K562 (cell line): Measurements from ENCODE around the gene IMPG1. TPM values are rescaled to one million over a fixed set of nuclear protein-coding genes. Genes with fewer than 3 reads are reported as not detected.

Experiments used
- ATAC-seq: fragments of 200-7000 bp; cut with Tn5 transposase; 3 replicates; pipeline ENCODE4 v1.9.1; 2020; ENCODE audit warnings: moderate library complexity
- BruUV-seq: library from RNA; stranded (reverse); fragments of 400-500 nt; replicated peaks from 2 replicates; lab custom pipeline; 2021; lab: Mats Ljungman, UMichigan
- CTCF ChIA-PET: fragments of 300-600 bp; formaldehyde crosslinking; extraction: SDS; loops from one replicate; lab custom pipeline; 2021; ENCODE audit warnings: low intra/inter-chr PET ratio; lab: Yijun Ruan, JAX
- POLR2A ChIA-PET: fragments of 300-600, 350-650 bp; sonication (Branson Sonifier 250); formaldehyde crosslinking; extraction: SDS; loops from one replicate; lab custom pipeline; 2021; ENCODE audit warnings: antibody characterized with exemption, inconsistent platforms; lab: Yijun Ruan, JAX
- DNase-seq, 4 experiments: peaks; one replicate each; pipeline versions ENCODE4 v3.0.0 to v3.0.0-alpha.2; 2011 to 2018; ENCODE audit warnings: low spot score in 3 of 4, mixed read lengths in 3 of 4; ENCODE audit errors: extremely low read depth in 1 of 4
- FAIRE-seq: peaks from 2 replicates; lab custom pipeline; 2011; peaks lifted over from hg19 to GRCh38; lab: Jason Lieb, UNC
- H2AFZ ChIP-seq: 2 replicates; pipeline ENCODE4 v1.6.0; 2011; ENCODE audit warnings: low read depth, low read length, control low read depth, inconsistent platforms
- H3K27ac ChIP-seq: fragments of 200-600 bp; 3 replicates; pipeline ENCODE4 v1.8.0; 2011; ENCODE audit warnings: low read depth, mild to moderate bottlenecking, control low read depth, inconsistent platforms, low read length, moderate library complexity, mixed read lengths; ENCODE audit errors: extremely low read depth
- H3K27me3 ChIP-seq, 2 experiments: fragments of 300-600 bp in 1 of 2; 2 replicates in 1 of 2; 3 replicates in 1 of 2; pipeline versions ENCODE4 v1.6.0 to v1.8.0; 2011; ENCODE audit warnings: inconsistent platforms in 2 of 2, low read length in 2 of 2, mild to moderate bottlenecking in 1 of 2, mixed read lengths in 1 of 2, moderate library complexity in 1 of 2; ENCODE audit not compliant: control insufficient read depth in 2 of 2, insufficient read depth in 2 of 2
- H3K36me3 ChIP-seq: fragments of 300-600 bp; 3 replicates; pipeline ENCODE4 v1.8.0; 2011; ENCODE audit warnings: mild to moderate bottlenecking, low read length, inconsistent platforms; ENCODE audit not compliant: control insufficient read depth, insufficient read depth
- H3K4me1 ChIP-seq, 2 experiments: fragments of 200-600 bp in 1 of 2; replicated peaks in 1 of 2; 2 replicates in 1 of 2; 3 replicates in 1 of 2; pipeline versions ENCODE4 v1.5.1 to v1.8.0; 2011; ENCODE audit warnings: inconsistent platforms in 2 of 2, low read length in 2 of 2, mild to moderate bottlenecking in 1 of 2, mixed read lengths in 1 of 2, moderate library complexity in 1 of 2; ENCODE audit not compliant: control insufficient read depth in 2 of 2, insufficient read depth in 2 of 2
- H3K4me2 ChIP-seq: 2 replicates; pipeline ENCODE4 v1.6.1; 2011; ENCODE audit warnings: low read length, control low read depth, inconsistent platforms, mixed read lengths; ENCODE audit not compliant: insufficient read depth
- H3K4me3 ChIP-seq: fragments of 200-600 bp; sonication (generic), shearing (Covaris generic); 2 replicates; pipeline ENCODE4 v1.5.1; 2016; ENCODE audit warnings: control low read depth, inconsistent platforms
- H3K79me2 ChIP-seq: fragments of 200-600 bp; 3 replicates; pipeline ENCODE4 v1.8.0; 2011; ENCODE audit warnings: low read length, inconsistent platforms; ENCODE audit not compliant: control insufficient read depth, insufficient read depth
- H3K9ac ChIP-seq, 2 experiments: 2 replicates each; pipeline versions ENCODE4 v1.6.0 to v1.6.1; 2011; ENCODE audit warnings: low read depth in 2 of 2, low read length in 2 of 2, control low read depth in 1 of 2, inconsistent platforms in 1 of 2, mild to moderate bottlenecking in 1 of 2, mixed read lengths in 1 of 2; ENCODE audit not compliant: insufficient read depth in 1 of 2
- H3K9me1 ChIP-seq: one replicate; pipeline ENCODE4 v1.6.0; 2011; ENCODE audit warnings: inconsistent platforms, mild to moderate bottlenecking, low read length, moderate library complexity; ENCODE audit not compliant: control insufficient read depth, insufficient read depth
- H3K9me3 ChIP-seq: replicated peaks from 2 replicates; pipeline ENCODE4 v1.5.1; 2011; ENCODE audit warnings: low read depth, low read length, inconsistent platforms; ENCODE audit not compliant: control insufficient read depth, insufficient read depth
- H4K20me1 ChIP-seq: replicated peaks from 2 replicates; pipeline ENCODE4 v1.6.1; 2011; ENCODE audit warnings: low read length, inconsistent platforms, mixed read lengths; ENCODE audit not compliant: control insufficient read depth, insufficient read depth
- ADNP ChIP-seq: fragments of 200-800 bp; sonication (Bioruptor generic); IDR thresholded peaks from 2 replicates; pipeline ENCODE4 v1.6.1; 2016; ENCODE audit warnings: missing genetic modification characterization, missing compliant biosample characterization
- CBFA2T2 ChIP-seq: fragments of 450-650 bp; conservative IDR thresholded peaks from 2 replicates; pipeline ENCODE4 v1.6.1; 2017; ENCODE audit warnings: mild to moderate bottlenecking
- MYBL2 ChIP-seq, 2 experiments: fragments of 450-650 bp in 1 of 2; sonication (generic) in 1 of 2; formaldehyde crosslinking in 1 of 2; IDR thresholded peaks; 2 replicates each; pipeline versions ENCODE4 v1.6.1 to v1.8.1; 2017 to 2022; ENCODE audit warnings: borderline replicate concordance in 1 of 2, inconsistent platforms in 1 of 2, low read depth in 1 of 2, mild to moderate bottlenecking in 1 of 2, missing genetic modification reagents in 1 of 2, moderate library complexity in 1 of 2
- NCOA6 ChIP-seq: fragments of 450-650 bp; IDR thresholded peaks from 2 replicates; pipeline ENCODE4 v1.6.1; 2017; ENCODE audit warnings: mild to moderate bottlenecking
- TBP ChIP-seq: optimal IDR thresholded peaks from 2 replicates; pipeline ENCODE3; 2011; ENCODE audit warnings: low read depth, low read length, improper control_type of control experiment
- in situ Hi-C: fragments of 300-500 bp; cut with MboI; formaldehyde crosslinking; loops from 4 replicates; pipeline ENCODE4 v1.15.0; 2018; ENCODE audit warnings: inconsistent platforms, mixed read lengths
- intact Hi-C: fragments of 100-400 bp; cut with micrococcal nuclease; formaldehyde crosslinking; loops from 2 replicates; pipeline ENCODE4 v1.14.2; 2022
- polyA plus RNA-seq, 8 experiments: library from polyadenylated mRNA; depleted of rRNA in 4 of 8; stranded (reverse) in 5 of 8; unstranded in 3 of 8; fragments of >200 nt; fragmentation: Nextera tagmentation in 2 of 8; fragmentation: Illumina TruSeq in 1 of 8; extraction: Ambion mirVana in 2 of 8; extraction: Trizol in 1 of 8; gene quantifications; 2 replicates each; pipeline versions ENCODE4 v1.2.1 to v1.2.3, GENCODE V29; 2011 to 2014; ENCODE audit warnings: inconsistent platforms in 1 of 8, missing spikeins in 1 of 8
- total RNA-seq, 7 experiments: library from RNA; depleted of rRNA in 6 of 7; stranded (reverse); fragments of >200 nt in 6 of 7; fragmentation: Illumina TruSeq in 2 of 7; extraction: Trizol in 2 of 7; gene quantifications; 2 replicates each; pipeline versions ENCODE4 v1.2.1 to v1.2.3, GENCODE V29; 2011 to 2021; ENCODE audit warnings: low replicate concordance in 1 of 7
- TF ChIP-seq, protein P1 (sequence below): sonication (generic); formaldehyde crosslinking; IDR thresholded peaks from 2 replicates; pipeline ENCODE4 v1.8.0; 2023; ENCODE audit warnings: mild to moderate bottlenecking, missing genetic modification reagents
- TF ChIP-seq, protein P2 (sequence below): fragments of 250-450 bp; sonication (Bioruptor Pico); IDR thresholded peaks from 2 replicates; pipeline ENCODE4 v1.6.1; 2021; ENCODE audit warnings: mild to moderate bottlenecking
- TF ChIP-seq, protein P3 (sequence below): sonication (generic); formaldehyde crosslinking; IDR thresholded peaks from 2 replicates; pipeline ENCODE4 v1.8.1; 2023; ENCODE audit warnings: mild to moderate bottlenecking, missing genetic modification reagents
- TF ChIP-seq, protein P4 (sequence below): fragments of 450-650 bp; formaldehyde crosslinking; IDR thresholded peaks from 2 replicates; pipeline ENCODE4 v1.4.0; 2020; ENCODE audit warnings: mild to moderate bottlenecking, mixed read lengths

IMPG1 gene
- total and polyA plus RNA-seq, 9 of the 15 experiments (the other 6 are each of a cell fraction or from before 2014, with no cell fraction given): not detected

DNA sequence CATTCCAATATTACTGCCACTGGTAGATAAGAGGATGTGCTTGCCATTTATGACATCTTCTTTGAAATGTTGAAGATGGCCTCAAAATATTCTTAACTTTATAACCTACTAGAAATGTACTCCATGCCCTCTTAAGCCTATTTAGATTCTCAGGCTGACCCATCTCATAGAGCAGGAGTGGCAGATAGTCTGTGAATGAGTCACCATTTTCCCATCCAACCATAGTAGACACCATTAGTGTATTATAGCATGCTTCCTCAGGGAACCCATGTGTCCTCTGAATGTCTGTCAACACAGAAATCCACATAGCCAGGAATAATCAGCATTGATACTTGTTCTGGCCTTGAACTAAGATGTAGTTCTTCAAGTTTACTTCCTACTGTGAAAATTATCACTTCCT lies 150.2 kb downstream of the IMPG1 start:
- Histone ChIP-seq H3K4me2 (no peak overlapping the region), H3K79me2 (no peaks in the 10 kb centered on the region), H3K4me3 (no peak overlapping the region), H4K20me1 (no peaks in the 10 kb centered on the region), H3K27ac (no peak overlapping the region), H3K9me1 (no peaks in the 10 kb centered on the region), H3K36me3 (no peaks in the 10 kb centered on the region), H3K9ac (no peak overlapping the region), H2AFZ (no peak overlapping the region), H3K4me1 (no peaks in the 10 kb centered on the region), H3K9me3 (no peaks in the 10 kb centered on the region), H3K27me3 (no peaks in the 10 kb centered on the region)
- ATAC-seq (no peak), FAIRE-seq (no peak), DNase-seq (no peak)
- CTCF ChIA-PET: no interaction called here
- TF ChIP-seq ADNP (tag): no peak
- TF ChIP-seq, protein P1, sequence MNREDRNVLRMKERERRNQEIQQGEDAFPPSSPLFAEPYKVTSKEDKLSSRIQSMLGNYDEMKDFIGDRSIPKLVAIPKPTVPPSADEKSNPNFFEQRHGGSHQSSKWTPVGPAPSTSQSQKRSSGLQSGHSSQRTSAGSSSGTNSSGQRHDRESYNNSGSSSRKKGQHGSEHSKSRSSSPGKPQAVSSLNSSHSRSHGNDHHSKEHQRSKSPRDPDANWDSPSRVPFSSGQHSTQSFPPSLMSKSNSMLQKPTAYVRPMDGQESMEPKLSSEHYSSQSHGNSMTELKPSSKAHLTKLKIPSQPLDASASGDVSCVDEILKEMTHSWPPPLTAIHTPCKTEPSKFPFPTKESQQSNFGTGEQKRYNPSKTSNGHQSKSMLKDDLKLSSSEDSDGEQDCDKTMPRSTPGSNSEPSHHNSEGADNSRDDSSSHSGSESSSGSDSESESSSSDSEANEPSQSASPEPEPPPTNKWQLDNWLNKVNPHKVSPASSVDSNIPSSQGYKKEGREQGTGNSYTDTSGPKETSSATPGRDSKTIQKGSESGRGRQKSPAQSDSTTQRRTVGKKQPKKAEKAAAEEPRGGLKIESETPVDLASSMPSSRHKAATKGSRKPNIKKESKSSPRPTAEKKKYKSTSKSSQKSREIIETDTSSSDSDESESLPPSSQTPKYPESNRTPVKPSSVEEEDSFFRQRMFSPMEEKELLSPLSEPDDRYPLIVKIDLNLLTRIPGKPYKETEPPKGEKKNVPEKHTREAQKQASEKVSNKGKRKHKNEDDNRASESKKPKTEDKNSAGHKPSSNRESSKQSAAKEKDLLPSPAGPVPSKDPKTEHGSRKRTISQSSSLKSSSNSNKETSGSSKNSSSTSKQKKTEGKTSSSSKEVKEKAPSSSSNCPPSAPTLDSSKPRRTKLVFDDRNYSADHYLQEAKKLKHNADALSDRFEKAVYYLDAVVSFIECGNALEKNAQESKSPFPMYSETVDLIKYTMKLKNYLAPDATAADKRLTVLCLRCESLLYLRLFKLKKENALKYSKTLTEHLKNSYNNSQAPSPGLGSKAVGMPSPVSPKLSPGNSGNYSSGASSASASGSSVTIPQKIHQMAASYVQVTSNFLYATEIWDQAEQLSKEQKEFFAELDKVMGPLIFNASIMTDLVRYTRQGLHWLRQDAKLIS (CRISPR knock-in tag): no peak
- TF ChIP-seq, protein P2, sequence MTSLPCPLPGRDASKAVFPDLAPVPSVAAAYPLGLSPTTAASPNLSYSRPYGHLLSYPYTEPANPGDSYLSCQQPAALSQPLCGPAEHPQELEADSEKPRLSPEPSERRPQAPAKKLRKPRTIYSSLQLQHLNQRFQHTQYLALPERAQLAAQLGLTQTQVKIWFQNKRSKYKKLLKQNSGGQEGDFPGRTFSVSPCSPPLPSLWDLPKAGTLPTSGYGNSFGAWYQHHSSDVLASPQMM (CRISPR knock-in tag): no peak
- TF ChIP-seq MYBL2 (IDR thresholded peaks at IDR 0.05; ENCODE audit: low read depth): no peak
- no peak for TF ChIP-seq MYBL2 (CRISPR knock-in tag; IDR thresholded peaks at IDR 0.05; ENCODE audit: borderline replicate concordance)
- TF ChIP-seq CBFA2T2: no peak
- no peak for TF ChIP-seq NCOA6
- TF ChIP-seq, protein P3, sequence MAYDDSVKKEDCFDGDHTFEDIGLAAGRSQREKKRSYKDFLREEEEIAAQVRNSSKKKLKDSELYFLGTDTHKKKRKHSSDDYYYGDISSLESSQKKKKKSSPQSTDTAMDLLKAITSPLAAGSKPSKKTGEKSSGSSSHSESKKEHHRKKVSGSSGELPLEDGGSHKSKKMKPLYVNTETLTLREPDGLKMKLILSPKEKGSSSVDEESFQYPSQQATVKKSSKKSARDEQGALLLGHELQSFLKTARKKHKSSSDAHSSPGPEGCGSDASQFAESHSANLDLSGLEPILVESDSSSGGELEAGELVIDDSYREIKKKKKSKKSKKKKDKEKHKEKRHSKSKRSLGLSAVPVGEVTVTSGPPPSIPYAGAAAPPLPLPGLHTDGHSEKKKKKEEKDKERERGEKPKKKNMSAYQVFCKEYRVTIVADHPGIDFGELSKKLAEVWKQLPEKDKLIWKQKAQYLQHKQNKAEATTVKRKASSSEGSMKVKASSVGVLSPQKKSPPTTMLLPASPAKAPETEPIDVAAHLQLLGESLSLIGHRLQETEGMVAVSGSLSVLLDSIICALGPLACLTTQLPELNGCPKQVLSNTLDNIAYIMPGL: no peak
- TF ChIP-seq TBP: no peak
- TF ChIP-seq, protein P4, sequence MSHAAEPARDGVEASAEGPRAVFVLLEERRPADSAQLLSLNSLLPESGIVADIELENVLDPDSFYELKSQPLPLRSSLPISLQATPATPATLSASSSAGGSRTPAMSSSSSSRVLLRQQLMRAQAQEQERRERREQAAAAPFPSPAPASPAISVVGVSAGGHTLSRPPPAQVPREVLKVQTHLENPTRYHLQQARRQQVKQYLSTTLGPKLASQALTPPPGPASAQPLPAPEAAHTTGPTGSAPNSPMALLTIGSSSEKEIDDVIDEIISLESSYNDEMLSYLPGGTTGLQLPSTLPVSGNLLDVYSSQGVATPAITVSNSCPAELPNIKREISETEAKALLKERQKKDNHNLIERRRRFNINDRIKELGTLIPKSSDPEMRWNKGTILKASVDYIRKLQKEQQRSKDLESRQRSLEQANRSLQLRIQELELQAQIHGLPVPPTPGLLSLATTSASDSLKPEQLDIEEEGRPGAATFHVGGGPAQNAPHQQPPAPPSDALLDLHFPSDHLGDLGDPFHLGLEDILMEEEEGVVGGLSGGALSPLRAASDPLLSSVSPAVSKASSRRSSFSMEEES (CRISPR knock-in tag): no peak
- POLR2A ChIA-PET: no interaction called here
- BruUV-seq: no TSS peak
- intact Hi-C loops: no loop called here
- in situ Hi-C loops: no loop called here
